HT-29 (cell line): ENCODE measurements around the gene CT55. TPM values are rescaled to one million over a fixed set of nuclear protein-coding genes. Genes with fewer than 3 reads are reported as not detected.

Source experiments
- total RNA-seq: library from RNA; depleted of rRNA; stranded (reverse); fragments of >200 nt; shearing (Covaris generic); gene quantifications from 2 replicates; pipeline ENCODE4 v1.2.3, GENCODE V29; 2014; rRNA removed

The CT55 gene
- total RNA-seq, 1 experiment from 2014 or later: not detected

Other genes starting within 250 kb of the CT55 start
- gene SMIM10, start 180.4 kb downstream of the CT55 start, total RNA-seq: not detected in 2 replicates
- not detected in 2 replicates for gene RTL8B, start 148.9 kb downstream of the CT55 start, total RNA-seq
- gene RTL8C, start 139.0 kb downstream of the CT55 start, total RNA-seq: not detected in 2 replicates
- gene RTL8A, start 119.3 kb downstream of the CT55 start, total RNA-seq: 11.7 and 13.1 TPM in 2 replicates
- not detected in 2 replicates for gene SMIM10L2B, start 72.7 kb downstream of the CT55 start, total RNA-seq
- gene ETDB, start 50.9 kb downstream of the CT55 start, total RNA-seq: not detected in 2 replicates
- not detected in 2 replicates for gene ETDA, start 80.7 kb upstream of the CT55 start, total RNA-seq
- not detected in 2 replicates for gene ETDC, start 138.1 kb upstream of the CT55 start, total RNA-seq
- 6.8 and 9.2 TPM in 2 replicates for gene ZNF75D, start 172.7 kb upstream of the CT55 start, total RNA-seq
- 0.71 and 1.0 TPM in 2 replicates for gene ZNF449, start 173.4 kb upstream of the CT55 start, total RNA-seq